GM18505 (cell line): ENCODE results near the gene FAM180B.
"Not testable (repeated sequence)": the region's sequence is repeated elsewhere in the genome, so short reads cannot be mapped to it uniquely, and the experiment has no call there.

Source experiments
- ATAC-seq: cut with Tn5 transposase; IDR thresholded peaks from one replicate; pipeline ENCODE4 v1.9.1; 2021; ENCODE audit not compliant: unreplicated experiment
- POLR2A ChIP-seq: IDR thresholded peaks from 4 replicates; pipeline ENCODE4 v1.6.1; 2011; ENCODE audit warnings: borderline replicate concordance; ENCODE audit not compliant: insufficient read depth, insufficient read length; ENCODE audit errors: extremely low read depth

The FAM180B gene

GRCh38 chr11:47558695-47559094, 27.8 kb upstream of the FAM180B start:
- no peak for TF ChIP-seq POLR2A

GRCh38 chr11:47560426-47560825, 26.1 kb upstream of the FAM180B start:
- ATAC-seq = no peak
- no peak for TF ChIP-seq POLR2A

More at GRCh38 chr11:47558695-47559094, 27.8 kb upstream of the FAM180B start:
- ATAC-seq = no peak

- not testable (repeated sequence) for ATAC-seq
These were observed 24.1 kb upstream of the FAM180B start for GRCh38 chr11:47562393-47562792.

DNA sequence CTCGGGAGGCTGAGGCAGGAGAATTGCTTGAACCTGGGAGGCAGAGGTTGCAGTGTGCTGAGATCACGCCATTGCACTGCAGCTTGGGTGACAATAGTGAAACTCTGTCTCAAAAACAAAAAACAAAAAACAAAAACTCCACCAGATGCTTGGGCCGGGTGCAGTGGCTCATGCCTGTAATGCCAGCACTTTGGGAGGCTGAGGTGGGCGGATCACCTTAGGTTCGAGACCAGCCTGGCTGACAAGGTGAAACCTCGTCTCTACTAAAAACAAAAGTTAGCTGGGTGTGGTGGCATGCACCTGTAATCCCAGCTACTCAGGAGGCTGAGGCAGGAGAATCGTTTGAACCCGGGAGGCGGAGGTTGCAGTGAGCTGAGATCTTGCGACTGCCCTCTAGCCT, 22.1 kb upstream of the FAM180B start:
- ATAC-seq = not testable (repeated sequence)

GRCh38 chr11:47564933-47565339, 21.5 kb upstream of the FAM180B start:
- no peak for TF ChIP-seq POLR2A
- ATAC-seq = no peak

- ATAC-seq = peak; percentile 87
These were observed 20.9 kb upstream of the FAM180B start, which contains the start of gene PTPMT1 for GRCh38 chr11:47565340-47566148. TSS of gene PTPMT1 (plus strand) at chr11:47565599. CDS start at chr11:47565623, 24 bp downstream.

GRCh38 chr11:47566149-47566698, 20.3 kb upstream of the FAM180B start:
- ATAC-seq = peak; percentile 6
- no peak for TF ChIP-seq POLR2A

More at GRCh38 chr11:47565340-47566148, 20.9 kb upstream of the FAM180B start, which contains the start of gene PTPMT1:
- TF ChIP-seq POLR2A = peak; percentile 88

DNA sequence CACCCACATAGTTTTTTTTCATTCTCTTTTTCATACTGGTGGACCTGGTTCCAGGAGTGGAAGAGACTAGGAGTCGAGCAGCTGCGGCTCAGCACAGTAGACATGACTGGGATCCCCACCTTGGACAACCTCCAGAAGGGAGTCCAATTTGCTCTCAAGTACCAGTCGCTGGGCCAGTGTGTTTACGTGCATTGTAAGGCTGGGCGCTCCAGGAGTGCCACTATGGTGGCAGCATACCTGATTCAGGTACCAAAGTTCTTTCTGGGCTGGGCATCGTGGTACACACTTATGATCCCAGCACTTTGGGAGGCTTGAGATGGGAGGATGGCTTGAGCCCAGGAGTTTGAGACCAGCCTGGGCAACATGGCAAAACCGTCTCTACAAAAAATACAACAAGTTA, 16.8 kb upstream of the FAM180B start:
- no peak for ATAC-seq
- no peak for TF ChIP-seq POLR2A

GRCh38 chr11:47570651-47571356, 15.7 kb upstream of the FAM180B start:
- TF ChIP-seq POLR2A = no peak
- ATAC-seq = no peak

- ATAC-seq = no peak
- TF ChIP-seq POLR2A = no peak
These were observed 15.1 kb upstream of the FAM180B start for GRCh38 chr11:47571357-47571729.

GRCh38 chr11:47571895-47572294, 14.6 kb upstream of the FAM180B start:
- TF ChIP-seq POLR2A = no peak
- no peak for ATAC-seq

DNA sequence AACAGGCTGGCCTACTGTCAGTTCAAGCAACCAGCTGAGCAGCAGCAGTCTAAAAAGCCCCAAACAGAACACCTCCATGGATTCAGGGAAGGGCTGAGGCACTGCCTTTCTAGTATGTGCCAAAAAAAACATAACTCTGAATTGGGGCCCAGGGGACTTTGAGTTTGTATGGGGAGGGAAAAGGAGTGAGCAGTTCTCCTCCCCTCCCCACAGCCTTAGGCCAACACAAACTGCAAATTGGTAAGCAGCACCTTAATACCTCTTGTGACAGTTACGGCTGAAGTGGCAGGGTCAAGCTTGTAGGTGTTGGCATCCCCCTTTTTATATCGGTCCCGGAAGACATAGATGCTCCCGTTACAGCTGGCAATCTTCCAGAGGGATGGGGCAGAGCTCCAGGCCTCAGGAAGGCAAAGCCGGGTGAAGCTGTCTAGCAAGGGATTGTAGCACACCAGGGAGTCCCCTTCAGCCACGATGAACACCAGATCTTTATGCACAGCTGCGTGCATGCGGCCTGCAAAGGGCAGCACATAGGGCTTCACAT, 13.7 kb upstream of the FAM180B start:
- no peak for ATAC-seq
- no peak for TF ChIP-seq POLR2A

- TF ChIP-seq POLR2A = no peak
- no peak for ATAC-seq
These were observed 13.2 kb upstream of the FAM180B start for GRCh38 chr11:47573321-47573720.

DNA sequence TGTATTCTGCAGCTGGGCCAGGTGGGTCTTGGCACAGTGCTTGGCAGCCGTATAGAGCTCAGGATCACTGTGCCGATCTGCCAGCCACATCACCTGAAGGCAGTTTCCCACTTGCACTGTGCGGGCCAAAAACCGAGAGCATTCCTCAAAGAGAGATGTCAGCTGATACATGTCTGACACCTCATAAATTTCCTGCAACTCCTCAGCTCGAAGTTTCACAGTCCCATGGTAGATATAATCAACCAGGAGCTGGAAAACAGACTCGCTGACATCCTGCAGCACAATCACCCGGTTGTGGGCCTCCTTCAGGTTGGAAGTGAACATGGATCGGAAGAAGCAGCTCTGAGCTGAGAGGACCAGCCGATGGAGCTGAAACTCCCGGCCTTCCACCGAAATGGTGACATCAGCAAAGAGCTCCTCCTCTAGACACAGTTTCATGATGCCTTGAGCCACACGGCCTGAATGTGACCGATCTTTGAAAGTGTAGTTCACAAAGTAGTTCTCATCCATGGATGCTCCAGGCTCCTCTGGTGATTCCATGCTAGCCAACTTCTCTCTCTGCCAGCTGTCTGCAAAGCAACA, 8.9 kb upstream of the FAM180B start:
- TF ChIP-seq POLR2A = no peak
- ATAC-seq = no peak
